Psoas muscle (tissue), 8 donors: ENCODE measurements around the gene TBXT. TPM values are rescaled to one million over a fixed set of nuclear protein-coding genes. Genes with fewer than 3 reads are reported as not detected.

ENCODE experiments used
- ATAC-seq, 4 donors: fragments of 200-7000 bp; cut with Tn5 transposase; one replicate each; pipeline ENCODE4 v1.9.1; 2020; ENCODE audit warnings: moderate library complexity in 3 of 4, mild to moderate bottlenecking in 2 of 4
- DNase-seq, 2 donors: peaks; one replicate each; pipeline ENCODE4 v3.0.0-alpha.2; 2020
- H3K27ac ChIP-seq: fragments of 200-600 bp; one replicate; pipeline ENCODE4 v1.8.0; 2022
- H3K27me3 ChIP-seq, 3 donors: fragments of 200-600 bp in 1 of 3; one replicate each; pipeline versions ENCODE4 v1.6.1 to v1.8.0; 2013 to 2022; ENCODE audit warnings: low read length in 2 of 3, mild to moderate bottlenecking in 2 of 3, moderate library complexity in 1 of 3; ENCODE audit not compliant: insufficient read depth in 3 of 3
- H3K36me3 ChIP-seq, 2 donors: fragments of 200-600 bp in 1 of 2; one replicate each; pipeline versions ENCODE4 v1.6.1 to v1.8.0; 2013 to 2022; ENCODE audit warnings: low read depth in 1 of 2, mild to moderate bottlenecking in 1 of 2, moderate library complexity in 1 of 2; ENCODE audit not compliant: insufficient read depth in 1 of 2
- H3K4me1 ChIP-seq: fragments of 200-600 bp; one replicate; pipeline ENCODE4 v1.8.0; 2022
- H3K4me3 ChIP-seq: fragments of 200-600 bp; one replicate; pipeline ENCODE4 v1.8.0; 2022; ENCODE audit warnings: mild to moderate bottlenecking
- H3K9me3 ChIP-seq: fragments of 200-600 bp; one replicate; pipeline ENCODE4 v1.8.0; 2022
- CTCF ChIP-seq: fragments of 200-600 bp; IDR thresholded peaks from one replicate; pipeline ENCODE4 v1.8.0; 2022; ENCODE audit warnings: antibody characterized with exemption
- WGBS, 3 donors: extraction: QIAGEN DNeasy Blood & Tissue Kit; methylation state at CpG; one replicate each; pipeline versions ENCODE4 v1.1.6 to v1.1.7; 2013; 5-methylcytosine and 5-hydroxymethylcytosine counted together
- intact Hi-C, 2 donors: fragments of 100-400 bp; cut with DNase I; formaldehyde crosslinking; loops; one replicate each; pipeline versions ENCODE4 v1.11.0 to v1.14.2; 2022
- polyA plus RNA-seq, 3 donors: library from polyadenylated mRNA; stranded (reverse); fragments of 200-250 nt; gene quantifications; one replicate each; pipeline ENCODE4 v1.2.3, GENCODE V29; 2013
- total RNA-seq, 4 donors: library from RNA; stranded (reverse); fragmentation: NEBNext Ultra II Directional in 2 of 4; extraction: Animal tissue kit (Norgen Biotek cat#: 25700) in 2 of 4; gene quantifications; one replicate each; pipeline versions ENCODE4 v1.2.1 to v1.2.4, GENCODE V29; 2021 to 2023
- donor health status: healthy with polysubstance abuse.
- donor health status: DM: no; HTN: no; CAD: no; lungs with moderate emphysema.
- donor health status: Bipolar disorder and iron deficiency.
- donor health status: healthy.
- donor health status: DM: yes; HTN: yes; CAD: no.
- donor health status: DM: no; HTN: no; CAD: no.
- donor health status: DM: no; HTN: no; CAD: no.
- donor health status: DM: yes; HTN: yes; CAD: no.

Gene TBXT
- total and polyA plus RNA-seq, 7 donors = not detected

DNA sequence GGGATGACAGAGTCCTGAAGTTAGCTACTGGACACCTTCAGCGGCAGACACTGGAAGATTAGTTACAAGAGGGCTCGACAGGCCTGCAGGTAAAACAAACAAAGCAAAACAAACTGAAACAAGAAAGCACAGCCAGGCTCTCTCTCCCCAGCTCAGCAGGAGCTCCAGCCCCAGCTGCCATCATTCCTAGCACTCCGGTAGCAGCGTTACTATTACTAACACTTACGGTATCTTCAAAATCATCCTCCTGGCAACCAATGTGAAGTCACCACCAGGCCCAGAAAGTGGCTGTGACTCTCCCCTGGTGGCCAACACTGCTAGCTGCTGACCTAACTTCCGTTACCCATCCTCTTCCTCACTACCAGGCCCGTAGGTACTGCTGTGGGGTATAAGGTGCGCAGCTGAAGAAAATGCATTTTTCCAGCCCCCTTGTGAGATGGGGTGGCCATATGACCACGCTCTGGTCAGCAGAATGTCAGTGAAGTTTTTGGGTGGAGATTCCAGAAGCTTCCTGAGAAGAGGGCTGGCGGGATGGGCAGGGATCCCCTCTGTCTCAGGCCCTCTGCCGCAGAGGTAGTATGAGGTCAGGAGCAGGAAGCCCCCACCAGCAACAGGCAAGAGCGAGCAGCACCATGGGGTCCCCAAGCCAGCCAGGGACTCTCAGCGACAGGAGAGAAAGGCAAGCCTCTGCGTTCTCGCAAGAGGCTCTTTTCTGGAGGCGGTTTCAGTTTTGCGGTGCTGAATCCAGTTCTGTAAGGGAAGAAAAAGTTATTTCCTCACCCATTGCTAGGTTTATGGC lies 37.4 kb upstream of the TBXT start:
- WGBS, 3 donors = 83 to 87% (median 83%) methylated on average over 17 of the region's 17 CpGs
- no peak for TF ChIP-seq CTCF
- Histone ChIP-seq H3K27me3 (peaks cover 0 to 8% (median 0%) of the 10 kb centered on the region in 3 donors), H3K4me3 (no peak overlapping the region), H3K36me3 (no peaks in the 10 kb centered on the region), H3K27ac (no peak overlapping the region), H3K4me1 (no peaks in the 10 kb centered on the region), H3K9me3 (no peaks in the 10 kb centered on the region)
- DNase-seq = no peak
- ATAC-seq = no peak
- intact Hi-C loops = no loop called here

GRCh38 chr6:166203641-166204222 lies 36.1 kb upstream of the TBXT start:
- intact Hi-C loops = no loop called here
- DNase-seq (no peak), ATAC-seq (no peak)
- TF ChIP-seq CTCF = no peak
- H3K9me3 ChIP-seq = no peaks in the 10 kb centered on the region
- no peak overlapping the region for H3K4me3 ChIP-seq
- no peaks in the 10 kb centered on the region for H3K4me1 ChIP-seq
- H3K27ac ChIP-seq = no peak overlapping the region
- peaks cover 0 to 5% (median 0%) of the 10 kb centered on the region in 3 donors for H3K27me3 ChIP-seq
- no peaks in the 10 kb centered on the region for H3K36me3 ChIP-seq
- 90 to 92% (median 92%) methylated on average over 14 of the region's 14 CpGs for WGBS, 3 donors

- intact Hi-C loops = no loop called here
- ATAC-seq = no peak
- no peak for DNase-seq
- peaks cover 0 to 5% (median 0%) of the 10 kb centered on the region in 3 donors for H3K27me3 ChIP-seq
- no peak overlapping the region for H3K4me3 ChIP-seq
- no peaks in the 10 kb centered on the region for H3K36me3 ChIP-seq
- no peak overlapping the region for H3K27ac ChIP-seq
- H3K4me1 ChIP-seq = no peaks in the 10 kb centered on the region
- H3K9me3 ChIP-seq = no peaks in the 10 kb centered on the region
- 81 to 87% (median 84%) methylated on average over 9 of the region's 9 CpGs for WGBS, 3 donors
- TF ChIP-seq CTCF = no peak
Observed at GRCh38 chr6:166203003-166203640, 35.5 kb upstream of the TBXT start.

- ATAC-seq (no peak), DNase-seq (peak; percentile 52 to 67)
- Histone ChIP-seq H3K4me3 (no peak overlapping the region), H3K36me3 (no peaks in the 10 kb centered on the region), H3K27me3 (peaks cover 0 to 5% (median 0%) of the 10 kb centered on the region in 3 donors), H3K9me3 (no peaks in the 10 kb centered on the region), H3K27ac (no peak overlapping the region), H3K4me1 (no peaks in the 10 kb centered on the region)
- no peak for TF ChIP-seq CTCF
- WGBS, 3 donors = 27 to 48% (median 28%) methylated on average over 9 of the region's 9 CpGs
- intact Hi-C loops = no loop called here
Observed at GRCh38 chr6:166202321-166202733, 34.7 kb upstream of the TBXT start.
